SU-DHL-6 (cell line): ENCODE measurements around the gene ENTPD6.

Source experiments
- H2AFZ ChIP-seq: fragments of 200-600 bp; sonication (generic); 2 replicates; pipeline ENCODE4 v1.6.1; 2014; ENCODE audit warnings: low read depth, mild to moderate bottlenecking, moderate library complexity, mixed read lengths, antibody characterized with exemption, low read length; ENCODE audit not compliant: severe bottlenecking
- H3F3A ChIP-seq: fragments of 200-600 bp; shearing (Covaris generic); 2 replicates; pipeline ENCODE4 v1.6.0; 2016; ENCODE audit warnings: antibody characterized with exemption, mild to moderate bottlenecking; ENCODE audit not compliant: insufficient read depth
- H3K27ac ChIP-seq: fragments of 200-600 bp; sonication (generic); 2 replicates; pipeline ENCODE4 v1.5.1; 2016; ENCODE audit warnings: low read depth, mild to moderate bottlenecking, low read length, moderate library complexity, mixed read lengths
- H3K27me3 ChIP-seq: fragments of 200-600 bp; sonication (generic), shearing (Covaris generic); 2 replicates; pipeline ENCODE4 v1.6.0; 2014; ENCODE audit warnings: mild to moderate bottlenecking, low read length
- H3K36me3 ChIP-seq: fragments of 200-600 bp; sonication (generic); 2 replicates; pipeline ENCODE4 v1.6.1; 2014; ENCODE audit warnings: mild to moderate bottlenecking, low read length, mixed read lengths
- H3K4me2 ChIP-seq: fragments of 300-600, 200-600 bp; shearing (Covaris generic), sonication (generic); 2 replicates; pipeline ENCODE4 v1.6.0; 2014; ENCODE audit warnings: low read length, low read depth, mild to moderate bottlenecking; ENCODE audit not compliant: poor library complexity, severe bottlenecking
- H3K4me3 ChIP-seq: fragments of 200-600 bp; sonication (generic); 2 replicates; pipeline ENCODE4 v1.5.1; 2014; ENCODE audit warnings: antibody characterized with exemption, low read length, mild to moderate bottlenecking, mixed read lengths; ENCODE audit not compliant: insufficient read depth, poor library complexity, severe bottlenecking
- H3K79me2 ChIP-seq: fragments of 200-600 bp; sonication (generic); 2 replicates; pipeline ENCODE4 v1.6.1; 2014; ENCODE audit warnings: mild to moderate bottlenecking, low read length, moderate library complexity; ENCODE audit not compliant: insufficient read depth
- H3K9ac ChIP-seq: fragments of 200-600 bp; sonication (generic); 2 replicates; pipeline ENCODE4 v1.7.0; 2014; ENCODE audit warnings: mild to moderate bottlenecking, low read length
- H3K9me2 ChIP-seq: fragments of 200-600 bp; sonication (generic); replicated peaks from 2 replicates; pipeline ENCODE4 v1.6.1; 2014; ENCODE audit warnings: low read length; ENCODE audit not compliant: insufficient read depth
- H3K9me3 ChIP-seq: fragments of 200-600 bp; sonication (generic); 2 replicates; pipeline ENCODE4 v1.6.1; 2014; ENCODE audit warnings: low read length, mixed read lengths; ENCODE audit not compliant: insufficient read depth
- H4K20me1 ChIP-seq: fragments of 200-600 bp; sonication (generic); 2 replicates; pipeline ENCODE4 v1.6.1; 2014; ENCODE audit warnings: low read depth, mild to moderate bottlenecking, antibody characterized with exemption, low read length, moderate library complexity, mixed read lengths
- CTCF ChIP-seq: fragments of 200-600 bp; sonication (generic); IDR thresholded peaks from one replicate; pipeline ENCODE4 v1.5.1; 2017; ENCODE audit warnings: antibody characterized with exemption, mild to moderate bottlenecking, low read length, moderate library complexity; ENCODE audit not compliant: insufficient read depth, poor library complexity, severe bottlenecking
- EZH2phosphoT487 ChIP-seq: fragments of 200-600 bp; sonication (generic), shearing (Covaris generic); conservative IDR thresholded peaks from 2 replicates; pipeline ENCODE4 v1.6.1; 2018; ENCODE audit warnings: mild to moderate bottlenecking, antibody characterized with exemption, low read length, moderate library complexity, mixed read lengths

Gene ENTPD6

DNA sequence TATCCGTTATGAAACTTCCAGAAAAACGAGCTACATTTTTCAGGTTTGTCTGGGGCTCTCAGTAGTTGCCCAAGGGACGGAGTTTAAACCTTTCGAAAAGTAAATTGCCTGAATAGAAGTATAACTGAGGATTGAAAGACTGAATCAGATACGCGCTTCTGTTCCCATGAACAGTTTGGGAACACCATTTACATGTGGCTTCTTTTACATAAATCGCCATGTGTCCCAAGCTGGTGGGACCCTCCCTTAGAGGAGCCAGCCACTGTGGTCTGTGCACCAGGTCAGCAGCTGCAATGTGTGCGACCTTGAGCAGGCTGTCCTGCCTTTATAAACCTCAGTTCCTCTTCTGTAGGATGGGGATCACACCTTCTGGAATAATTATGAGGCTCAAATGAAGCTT, 11.0 kb downstream of the ENTPD6 start:
- H3F3A ChIP-seq = no peaks in the 10 kb centered on the region
- H3K27ac ChIP-seq = no peak overlapping the region
- H3K79me2 ChIP-seq = no peaks in the 10 kb centered on the region
- H3K36me3 ChIP-seq = no peaks in the 10 kb centered on the region
- H3K9me2 ChIP-seq = no peaks in the 10 kb centered on the region
- H4K20me1 ChIP-seq = no peaks in the 10 kb centered on the region
- H3K27me3 ChIP-seq = no peaks in the 10 kb centered on the region
- H3K4me3 ChIP-seq = no peak overlapping the region
- H3K9me3 ChIP-seq = no peaks in the 10 kb centered on the region
- H3K9ac ChIP-seq = no peak overlapping the region
- no peak overlapping the region for H3K4me2 ChIP-seq
- no peak overlapping the region for H2AFZ ChIP-seq
- TF ChIP-seq CTCF (no peak), EZH2phosphoT487 (no peak)

DNA sequence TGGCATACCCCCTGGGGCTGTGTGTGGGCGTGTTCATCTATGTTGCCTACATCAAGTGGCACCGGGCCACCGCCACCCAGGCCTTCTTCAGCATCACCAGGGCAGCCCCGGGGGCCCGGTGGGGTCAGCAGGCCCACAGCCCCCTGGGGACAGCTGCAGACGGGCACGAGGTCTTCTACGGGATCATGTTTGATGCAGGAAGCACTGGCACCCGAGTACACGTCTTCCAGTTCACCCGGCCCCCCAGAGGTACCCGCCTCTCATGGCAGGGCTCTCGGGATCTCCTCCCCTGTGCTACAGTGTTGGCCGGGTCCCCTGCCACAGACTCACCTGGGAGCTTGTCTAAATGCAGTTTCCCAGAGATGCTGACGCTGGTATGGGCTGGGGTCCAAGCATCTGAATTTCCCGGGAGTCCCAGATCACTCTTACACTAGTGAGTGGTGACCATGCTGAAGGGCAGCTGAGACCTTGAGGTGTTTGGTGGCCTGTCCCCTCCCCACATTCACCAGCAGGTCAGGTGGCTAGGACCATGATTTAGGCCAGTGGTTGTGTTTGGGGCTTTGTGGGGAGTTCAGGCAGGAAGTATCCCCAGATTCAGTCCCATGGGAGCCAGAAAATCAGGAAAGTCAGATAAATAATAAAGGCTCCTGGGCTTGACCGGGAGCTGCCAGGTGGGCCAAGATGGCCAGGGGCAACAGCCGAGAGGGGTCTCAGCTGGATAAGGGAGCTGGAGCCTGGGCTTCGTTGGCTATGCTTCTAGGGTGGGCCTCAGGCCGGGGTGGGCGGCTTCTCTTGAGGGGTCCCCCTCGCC, 11.8 kb downstream of the ENTPD6 start:
- Histone ChIP-seq H3F3A (no peaks in the 10 kb centered on the region), H3K9me2 (no peaks in the 10 kb centered on the region), H3K9me3 (no peaks in the 10 kb centered on the region), H3K79me2 (no peaks in the 10 kb centered on the region), H3K36me3 (no peaks in the 10 kb centered on the region), H3K9ac (no peak overlapping the region), H4K20me1 (no peaks in the 10 kb centered on the region), H3K4me2 (no peak overlapping the region), H3K4me3 (no peak overlapping the region), H3K27me3 (no peaks in the 10 kb centered on the region), H3K27ac (no peak overlapping the region), H2AFZ (no peak overlapping the region)
- TF ChIP-seq EZH2phosphoT487 (no peak), CTCF (no peak)

GRCh38 chr20:25207960-25208534, 12.5 kb downstream of the ENTPD6 start:
- no peak overlapping the region for H3K4me3 ChIP-seq
- H3K27ac ChIP-seq = no peak overlapping the region
- H3K4me2 ChIP-seq = no peak overlapping the region
- no peaks in the 10 kb centered on the region for H3K36me3 ChIP-seq
- H2AFZ ChIP-seq = no peak overlapping the region
- H3K79me2 ChIP-seq = no peaks in the 10 kb centered on the region
- H3F3A ChIP-seq = no peaks in the 10 kb centered on the region
- no peak overlapping the region for H3K9ac ChIP-seq
- no peaks in the 10 kb centered on the region for H4K20me1 ChIP-seq
- H3K27me3 ChIP-seq = no peaks in the 10 kb centered on the region
- H3K9me2 ChIP-seq = no peaks in the 10 kb centered on the region
- no peaks in the 10 kb centered on the region for H3K9me3 ChIP-seq
- TF ChIP-seq EZH2phosphoT487 = no peak
- no peak for TF ChIP-seq CTCF
